Dedifferentiated amniotic fluid mesenchymal stem cell (primary cell): ENCODE data around the gene CLPTM1.
A peak's percentile ranks its signal among the peaks of the same experiment; 100 is the strongest.
"Not testable (repeated sequence)": the region's sequence is repeated elsewhere in the genome, so short reads cannot be mapped to it uniquely, and the experiment has no call there.

Experiments used
- DNase-seq: peaks from one replicate; pipeline ENCODE4 v3.0.0-alpha.2; 2016; ENCODE audit errors: extremely low spot score

The CLPTM1 gene

DNA sequence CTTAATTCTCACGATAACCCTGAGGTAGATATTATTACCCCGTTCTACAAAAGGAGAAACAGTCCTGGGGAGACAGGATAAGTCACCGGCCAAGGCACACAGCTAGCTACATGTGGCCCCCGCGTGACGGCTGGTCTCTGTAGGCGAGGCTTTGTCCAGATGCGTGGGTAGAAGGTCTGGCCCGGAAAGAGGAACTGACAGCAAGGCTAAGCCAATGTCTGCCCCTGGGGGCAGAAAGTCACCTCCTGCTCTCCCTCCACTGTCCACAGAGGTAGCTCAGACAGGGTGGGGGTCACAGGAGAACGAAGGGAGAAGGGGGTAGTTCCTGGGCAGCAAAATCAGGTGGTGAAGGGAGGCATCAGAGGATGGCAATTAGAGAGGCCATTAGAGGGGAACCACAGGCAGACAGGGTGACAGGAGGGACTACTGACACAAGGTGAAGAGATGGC is 11.4 kb upstream of the CLPTM1 start:
- no peak for DNase-seq

DNA sequence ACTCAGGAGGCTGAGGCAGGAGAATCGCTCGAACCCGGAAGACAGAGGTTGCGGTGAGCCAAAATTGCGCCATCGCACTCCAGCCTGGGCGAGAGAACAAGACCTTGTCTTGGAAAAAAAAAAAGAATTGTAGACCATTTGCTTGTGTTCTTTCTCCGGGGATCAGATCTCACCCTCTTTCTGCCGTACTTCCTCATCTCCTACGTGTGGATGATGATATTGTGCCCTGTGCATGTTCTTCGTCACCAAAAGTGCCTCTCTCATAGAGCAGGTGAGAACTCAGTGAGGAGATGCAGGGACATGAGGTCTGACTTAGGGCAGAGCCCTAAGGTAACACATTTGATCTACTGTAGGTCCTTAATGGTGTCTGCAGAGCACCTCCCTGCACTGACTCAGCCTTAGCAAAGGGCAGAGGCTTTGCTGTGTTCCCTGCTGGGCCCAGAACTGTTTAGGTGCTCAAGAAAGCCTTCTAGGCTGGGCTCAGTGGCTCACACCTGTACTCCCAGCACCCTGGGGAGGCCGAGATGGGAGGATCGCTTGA is 8.1 kb upstream of the CLPTM1 start:
- no peak for DNase-seq

DNA sequence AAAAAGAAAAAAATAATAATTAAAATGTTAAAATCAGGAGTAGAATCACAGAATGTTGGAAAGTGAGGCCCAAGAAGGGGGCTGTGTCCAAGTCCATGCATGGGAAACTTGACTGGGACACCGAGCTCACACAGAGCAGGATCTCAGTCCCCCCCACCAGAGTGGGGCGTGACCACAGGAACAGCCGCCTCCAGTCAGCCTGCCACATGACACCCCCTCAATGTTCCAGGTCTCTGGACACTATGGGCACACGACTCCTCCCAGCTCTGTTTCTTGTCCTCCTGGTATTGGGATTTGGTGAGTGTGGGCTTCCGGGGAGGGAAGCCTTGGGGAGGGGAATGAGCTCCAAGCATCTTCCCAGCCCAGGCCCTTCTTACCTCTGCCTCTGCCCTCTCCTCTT is 6.9 kb upstream of the CLPTM1 start:
- no peak for DNase-seq

DNA sequence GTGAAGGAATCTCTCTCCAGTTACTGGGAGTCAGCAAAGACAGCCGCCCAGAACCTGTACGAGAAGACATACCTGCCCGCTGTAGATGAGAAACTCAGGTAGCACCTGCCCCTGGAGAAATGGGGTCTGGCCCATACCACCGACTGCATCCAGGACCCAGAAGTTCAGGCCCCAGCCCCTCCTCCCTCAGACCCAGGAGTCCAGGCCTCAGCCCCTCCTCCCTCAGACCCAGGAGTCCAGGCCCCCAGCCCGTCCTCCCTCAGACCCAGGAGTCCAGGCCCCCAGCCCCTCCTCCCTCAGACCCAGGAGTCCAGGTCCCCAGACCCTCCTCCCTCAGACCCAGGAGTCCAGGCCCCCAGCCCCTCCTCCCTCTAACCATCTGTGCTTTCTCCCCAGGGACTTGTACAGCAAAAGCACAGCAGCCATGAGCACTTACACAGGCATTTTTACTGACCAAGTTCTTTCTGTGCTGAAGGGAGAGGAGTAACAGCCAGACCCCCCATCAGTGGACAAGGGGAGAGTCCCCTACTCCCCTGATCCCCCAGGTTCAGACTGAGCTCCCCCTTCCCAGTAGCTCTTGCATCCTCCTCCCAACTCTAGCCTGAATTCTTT is 6.3 kb upstream of the CLPTM1 start:
- no peak for DNase-seq

DNA sequence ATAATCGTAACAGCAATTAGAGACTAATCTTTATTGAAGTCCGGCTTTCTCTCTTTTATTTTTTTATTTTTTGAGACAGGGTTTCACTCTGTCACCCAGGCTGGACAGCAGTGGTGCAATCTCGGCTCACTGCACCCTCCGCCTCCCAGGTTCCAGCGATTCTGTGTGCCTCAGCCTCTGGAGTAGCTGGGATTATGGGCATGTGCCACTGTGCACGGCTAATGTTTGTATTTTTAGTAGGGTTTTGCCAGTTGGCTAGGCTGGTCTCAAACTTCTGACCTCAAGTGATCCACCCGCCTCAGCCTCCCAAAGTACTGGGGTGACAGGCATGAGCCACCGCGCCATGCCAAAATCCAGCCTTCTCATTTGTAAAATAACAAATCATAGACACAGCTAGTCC is 5.6 kb upstream of the CLPTM1 start:
- DNase-seq = no peak

DNA sequence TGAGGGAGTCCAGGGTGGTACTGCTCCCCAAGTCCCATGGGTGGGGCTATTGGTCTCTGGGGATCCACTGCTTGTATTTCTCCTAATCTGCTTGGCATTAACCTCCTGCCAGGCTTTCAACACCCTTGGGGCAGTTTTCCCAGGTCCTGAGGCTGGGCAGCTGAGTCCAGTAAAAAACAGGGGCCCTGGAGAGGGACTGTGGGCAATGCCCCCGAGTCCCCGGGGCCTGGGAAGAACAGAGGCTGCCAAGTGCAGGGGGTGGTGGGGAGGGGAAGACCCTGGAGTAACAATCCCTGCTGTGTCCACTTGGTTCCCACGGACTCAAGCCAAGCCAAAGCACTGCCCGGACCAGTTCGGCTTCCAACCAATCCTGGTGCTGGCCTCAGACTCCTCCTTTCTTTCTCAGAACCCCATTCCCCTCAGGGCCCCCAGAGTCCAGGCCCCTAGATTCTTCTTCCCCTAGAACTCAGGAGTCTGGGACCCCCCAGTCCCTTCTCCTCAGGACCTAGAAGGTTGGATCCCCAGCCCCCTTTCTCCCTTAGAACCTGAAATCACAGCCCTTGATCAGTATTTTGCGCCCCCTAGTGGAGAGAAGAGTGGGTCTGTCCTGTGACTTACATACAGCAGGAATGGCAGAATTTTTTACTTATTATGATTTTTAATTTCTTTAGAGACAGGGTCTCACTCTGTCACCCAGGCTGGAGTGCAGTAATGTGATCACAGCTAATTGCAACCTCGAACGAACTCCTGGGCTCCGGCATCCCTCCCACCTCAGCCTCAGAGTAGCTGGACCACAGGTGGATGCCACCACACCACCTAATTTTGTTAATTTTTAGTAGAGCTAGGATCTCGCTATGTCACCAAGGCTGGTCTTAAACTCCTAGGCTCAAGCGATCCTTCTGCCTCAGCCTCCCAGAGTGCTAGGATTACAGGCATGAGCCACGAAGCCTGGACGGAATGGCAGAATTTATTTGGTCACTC is 3.7 kb upstream of the CLPTM1 start:
- DNase-seq = peak; percentile 81

DNA sequence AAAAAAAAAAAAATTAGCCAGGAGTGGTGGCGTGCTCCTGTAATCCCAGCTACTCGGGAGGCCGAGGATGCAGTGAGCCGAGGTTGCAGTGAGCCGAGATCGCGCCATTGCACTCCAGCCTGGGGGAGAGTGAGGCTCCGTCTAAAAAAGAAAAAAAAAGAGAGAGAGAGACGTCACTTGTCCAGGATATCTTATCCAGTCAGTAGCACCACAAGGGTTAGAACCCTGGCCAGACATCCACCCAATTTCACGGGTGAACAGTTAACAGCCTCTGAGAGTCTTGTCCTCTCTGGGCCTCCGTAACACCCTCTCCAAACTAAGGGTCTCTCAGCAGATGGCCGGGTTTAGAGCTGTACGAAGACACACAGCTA is 917 bp upstream of the CLPTM1 start:
- no peak for DNase-seq

DNA sequence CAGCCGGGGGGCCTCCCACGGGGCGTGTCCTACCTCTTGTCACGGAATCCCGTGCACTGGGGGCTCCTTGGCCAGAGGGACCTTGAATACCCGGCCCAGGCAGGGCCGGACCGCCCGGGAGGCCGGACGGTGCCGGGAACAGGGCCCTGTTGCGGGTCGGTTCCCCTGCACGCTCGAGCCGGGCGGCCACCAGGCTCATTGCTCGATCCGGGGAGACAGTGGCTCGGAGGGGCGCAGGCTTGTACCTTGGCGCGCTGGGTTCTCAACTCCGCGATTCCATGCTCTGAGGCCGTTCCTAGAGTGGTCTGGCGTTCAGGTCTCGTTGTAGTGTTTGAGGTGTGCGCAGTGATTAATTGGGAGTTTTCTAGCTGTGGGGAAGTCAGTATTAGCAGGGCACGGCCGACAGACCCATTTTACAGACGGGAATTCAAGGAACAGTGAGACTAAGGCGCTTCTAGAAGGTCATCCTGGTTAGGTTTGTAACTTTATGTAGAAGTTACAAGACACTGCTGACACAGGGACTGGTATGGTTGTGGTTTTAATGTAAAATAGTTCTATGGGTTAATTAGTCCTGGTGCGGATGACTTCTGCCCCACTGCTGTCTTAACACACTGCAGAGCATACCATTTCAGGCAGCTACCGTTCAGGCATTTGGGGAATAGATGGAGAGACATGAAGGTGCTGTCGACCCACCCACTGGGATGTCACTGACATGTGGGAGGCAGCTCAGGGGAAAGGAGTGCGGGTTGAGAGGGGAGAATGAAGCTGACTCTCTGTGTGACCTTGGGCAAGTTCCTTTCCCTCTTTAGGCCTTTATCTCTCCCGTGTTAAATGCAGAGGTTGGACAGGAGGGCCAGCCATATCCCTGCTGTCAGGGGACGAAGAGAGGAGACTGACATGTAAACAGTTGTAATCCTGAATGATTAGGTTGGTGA is 592 bp downstream of the CLPTM1 start:
- no peak for DNase-seq

DNA sequence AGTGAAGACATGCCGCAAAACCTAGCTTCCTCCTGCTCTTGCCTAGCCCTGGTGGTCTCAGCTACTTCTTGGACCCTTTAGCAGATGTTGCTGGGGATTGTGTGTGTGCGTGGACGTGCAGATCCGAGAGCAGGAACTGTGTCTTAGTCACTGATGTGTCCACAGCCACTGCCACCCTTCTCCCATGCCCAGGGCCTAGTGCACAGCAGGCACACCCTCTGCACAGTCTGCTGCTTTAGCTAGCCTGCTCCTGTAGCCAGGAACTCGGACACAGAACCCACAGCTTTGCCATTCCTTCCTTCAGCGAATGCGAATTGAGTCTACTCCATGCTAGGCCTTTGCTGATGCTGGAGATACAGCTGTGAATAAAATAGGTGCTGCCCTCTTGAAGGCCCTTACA is 2.3 kb downstream of the CLPTM1 start:
- no peak for DNase-seq

DNA sequence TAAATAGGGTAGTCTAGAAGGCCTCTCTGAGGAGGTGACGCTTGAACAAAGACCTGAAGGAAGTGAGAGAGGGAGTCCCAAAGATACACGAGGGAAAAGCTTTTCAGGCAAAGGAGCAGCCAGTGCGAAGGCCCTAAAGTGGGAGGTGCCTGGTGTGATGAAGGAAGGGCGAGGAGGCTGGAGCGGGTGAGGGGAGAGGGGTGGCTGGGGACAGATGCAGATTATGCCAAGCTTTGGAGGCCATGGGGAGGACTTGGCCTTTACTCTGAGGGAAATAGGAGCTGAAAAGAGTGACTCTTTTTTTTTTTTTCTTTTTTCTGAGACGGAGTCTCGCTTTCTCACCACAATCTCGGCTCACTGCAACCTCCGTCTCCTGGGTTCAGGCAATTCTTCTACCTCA is 2.9 kb downstream of the CLPTM1 start:
- DNase-seq = no peak

DNA sequence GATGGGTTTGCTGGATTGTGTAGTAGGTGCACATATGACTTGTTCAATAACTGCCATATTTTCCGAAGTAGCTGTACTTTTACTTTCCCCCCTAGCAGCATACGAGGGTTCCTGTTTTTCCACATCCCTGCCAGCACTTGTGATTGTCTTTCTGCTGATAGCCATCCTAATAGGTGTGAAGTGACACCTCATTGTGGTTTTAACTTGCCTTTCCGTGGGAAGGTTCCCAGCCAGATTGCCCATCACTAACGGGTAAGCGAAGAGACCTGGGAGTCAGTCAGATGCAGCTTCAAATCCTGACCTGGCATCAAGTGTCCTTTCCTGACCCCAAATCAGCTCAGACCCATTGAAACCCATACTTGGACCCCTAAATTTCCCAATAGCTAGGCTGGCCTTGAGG is 4.5 kb downstream of the CLPTM1 start:
- no peak for DNase-seq

DNA sequence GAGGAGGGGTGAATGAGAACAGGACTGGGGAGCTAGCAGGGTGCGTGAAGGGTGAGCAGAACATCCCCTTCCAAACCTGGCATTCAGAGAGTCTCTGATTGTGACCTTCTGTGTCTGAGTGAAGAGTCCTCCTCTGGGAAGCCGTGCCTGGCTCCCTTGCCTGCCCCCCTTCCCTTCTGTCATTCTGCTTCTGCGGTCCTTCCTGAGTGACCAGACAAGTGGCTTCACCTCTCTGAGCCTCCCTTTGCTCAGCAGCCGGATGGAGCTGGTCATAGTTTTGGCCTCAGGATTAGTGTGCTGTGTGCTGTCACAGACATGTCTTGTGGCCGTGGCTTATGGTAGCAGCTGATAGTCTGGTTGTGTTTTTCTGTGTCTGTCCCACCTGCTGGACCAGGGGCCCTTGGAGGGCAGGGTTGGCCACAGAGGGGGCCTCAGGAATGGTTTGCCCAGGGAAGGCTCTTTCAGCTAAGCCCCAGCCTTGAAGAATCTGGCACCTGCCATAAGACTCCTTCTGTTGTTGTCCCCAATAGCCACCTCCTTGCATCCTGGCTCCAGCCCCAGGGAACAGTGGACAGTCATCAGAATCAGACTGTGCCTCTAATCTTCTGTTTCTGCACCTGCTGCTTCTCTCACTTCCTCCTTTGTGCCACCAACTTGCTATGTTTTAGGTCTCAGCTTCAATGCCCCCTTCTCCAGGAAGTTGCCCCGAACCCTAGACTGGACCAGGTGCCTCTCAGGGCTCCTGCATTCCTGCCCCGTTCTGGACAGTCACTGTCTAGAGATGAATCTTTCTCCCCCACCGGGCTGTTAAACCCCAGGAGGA is 5.9 kb downstream of the CLPTM1 start:
- no peak for DNase-seq

DNA sequence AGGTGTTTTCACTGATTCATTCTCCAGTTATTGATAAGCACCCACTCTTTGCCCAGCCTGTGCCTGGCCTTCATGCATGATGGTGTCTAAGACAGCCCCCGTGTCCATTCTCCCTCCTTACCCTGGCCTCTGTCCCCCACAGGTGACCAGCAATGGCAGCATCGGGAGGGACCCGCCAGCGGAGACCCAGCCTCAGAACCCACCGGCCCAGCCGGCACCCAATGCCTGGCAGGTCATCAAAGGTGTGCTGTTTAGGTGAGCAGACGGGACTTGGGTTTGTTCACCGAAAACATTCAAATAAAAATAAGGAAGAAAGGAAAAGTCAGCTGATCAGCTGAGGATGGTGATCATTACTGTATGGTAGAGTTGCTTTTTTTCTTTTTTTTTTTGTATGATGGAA is 6.6 kb downstream of the CLPTM1 start:
- no peak for DNase-seq

DNA sequence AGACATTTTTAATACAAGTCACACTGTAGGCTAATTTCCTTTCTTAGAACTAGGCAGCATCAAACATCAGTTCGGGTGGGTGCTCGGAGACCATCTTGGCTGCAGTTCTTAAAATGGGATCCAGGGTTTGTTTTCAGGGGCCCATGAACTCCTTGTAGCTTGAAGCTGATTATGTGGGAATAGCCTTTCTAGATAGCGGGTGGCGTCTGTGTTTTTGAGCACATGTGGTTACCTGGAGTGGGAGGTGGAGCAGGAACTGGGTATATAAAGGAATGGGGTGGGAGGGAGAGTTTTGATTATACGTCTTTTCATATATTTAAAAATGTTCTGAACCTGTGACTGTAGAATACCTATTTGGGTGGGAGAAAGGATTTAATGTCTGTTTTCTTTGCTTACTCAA is 12.9 kb downstream of the CLPTM1 start:
- DNase-seq = no peak

DNA sequence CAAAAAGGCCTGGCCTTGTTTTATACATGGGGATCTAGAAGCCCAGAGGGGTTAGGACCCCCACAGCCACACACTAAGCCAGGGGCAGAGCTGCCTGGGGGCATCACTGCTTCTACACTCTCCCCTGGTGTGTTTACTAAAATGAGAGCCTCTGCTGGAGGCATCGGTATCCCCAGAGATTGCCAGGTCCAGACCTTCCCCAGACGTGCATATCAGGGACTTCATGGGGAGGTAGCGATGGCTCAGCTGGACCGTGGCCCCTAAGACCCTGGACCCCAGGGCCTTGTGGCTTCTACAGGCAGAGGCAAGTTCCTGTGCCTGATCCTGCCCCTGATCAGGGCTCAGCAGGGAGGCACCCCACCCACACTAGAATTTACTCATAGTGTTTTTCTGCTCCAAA is 13.5 kb downstream of the CLPTM1 start:
- no peak for DNase-seq

DNA sequence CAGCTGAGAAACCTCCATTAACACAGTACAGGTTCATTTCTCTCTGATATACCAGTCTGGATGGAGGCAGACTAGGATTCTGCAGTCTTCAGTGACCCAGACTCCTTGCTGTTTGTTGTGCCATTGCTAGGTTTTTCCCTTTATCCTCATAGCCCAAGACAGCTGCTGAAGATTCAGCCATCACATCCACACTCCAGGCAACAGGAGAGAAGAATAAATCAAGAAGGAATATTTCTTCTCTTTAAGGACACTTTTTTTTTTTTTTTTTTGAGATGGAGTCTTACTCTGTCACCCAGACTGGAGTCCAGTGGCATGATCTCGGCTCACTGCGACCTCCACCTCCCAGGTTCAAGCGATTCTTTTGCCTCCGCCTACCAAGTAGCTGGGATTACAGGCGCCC is 14.3 kb downstream of the CLPTM1 start:
- DNase-seq = no peak

DNA sequence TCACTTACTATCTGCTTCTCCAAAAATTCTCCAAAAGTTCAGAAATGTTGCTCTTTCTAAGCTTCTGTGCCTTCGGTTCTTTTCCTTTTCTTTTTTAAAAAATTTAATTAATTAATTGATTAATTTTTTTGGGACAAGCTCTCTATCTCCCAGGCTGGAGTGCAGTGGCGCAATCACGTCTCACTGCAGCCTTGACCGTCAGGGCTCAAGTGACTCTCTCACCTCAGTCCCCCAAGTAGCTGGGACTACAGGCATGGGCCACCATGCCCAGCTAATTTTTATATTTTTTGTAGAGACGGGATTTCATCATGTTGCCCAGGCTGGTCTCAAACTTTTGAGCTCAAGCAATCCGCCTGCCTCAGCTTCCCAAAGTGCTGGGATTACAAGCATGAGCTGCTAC is 16.3 kb downstream of the CLPTM1 start:
- not testable (repeated sequence) for DNase-seq

DNA sequence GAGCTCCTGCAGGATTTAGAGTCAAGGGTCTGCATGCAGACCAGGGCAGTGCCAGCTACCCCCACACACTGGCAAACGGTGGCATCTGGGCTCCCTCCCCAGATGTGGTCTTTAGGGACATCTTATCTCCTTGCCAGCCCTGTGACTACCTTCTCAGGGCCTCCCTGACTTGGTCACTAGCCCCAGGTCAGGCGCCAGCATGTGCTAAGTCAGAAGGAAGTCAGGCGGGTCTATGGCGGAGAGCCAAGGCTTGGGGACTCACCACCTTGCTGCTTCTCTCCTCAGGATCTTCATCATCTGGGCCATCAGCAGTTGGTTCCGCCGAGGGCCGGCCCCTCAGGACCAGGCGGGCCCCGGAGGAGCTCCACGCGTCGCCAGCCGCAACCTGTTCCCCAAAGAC is 17.6 kb downstream of the CLPTM1 start:
- no peak for DNase-seq

DNA sequence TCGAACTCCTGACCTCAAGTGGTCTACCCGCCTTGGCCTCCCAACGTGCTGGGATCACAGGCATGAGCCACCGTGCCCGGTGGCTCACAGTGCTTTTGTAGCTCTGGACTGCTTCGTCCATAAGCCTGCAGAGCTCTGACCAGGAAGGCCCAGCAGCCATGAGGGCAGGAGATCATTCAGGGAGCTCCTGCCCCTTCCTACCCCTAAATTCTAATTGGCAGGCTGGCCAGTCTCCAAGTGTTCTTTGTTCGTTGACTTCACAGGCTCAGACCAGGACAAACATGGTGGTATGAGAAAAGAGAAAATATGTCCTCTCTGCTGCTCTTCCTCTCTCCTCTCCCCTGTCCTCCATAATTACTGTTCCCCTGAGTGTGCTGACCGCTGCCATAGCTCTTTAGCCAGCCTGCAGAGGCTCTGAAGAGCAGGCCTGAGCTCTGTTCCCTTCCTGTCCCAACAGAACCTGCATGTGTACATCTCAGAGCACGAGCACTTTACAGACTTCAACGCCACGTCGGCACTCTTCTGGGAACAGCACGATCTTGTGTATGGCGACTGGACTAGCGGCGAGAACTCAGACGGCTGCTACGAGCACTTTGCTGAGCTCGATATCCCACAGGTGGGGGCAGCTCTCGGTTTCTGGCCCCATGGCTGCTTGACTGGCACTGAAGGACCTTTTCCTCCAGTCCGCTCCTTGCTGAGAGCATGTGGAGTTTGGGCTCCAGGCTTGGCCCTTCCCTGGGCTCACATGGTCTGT is 19.0 kb downstream of the CLPTM1 start:
- no peak for DNase-seq

DNA sequence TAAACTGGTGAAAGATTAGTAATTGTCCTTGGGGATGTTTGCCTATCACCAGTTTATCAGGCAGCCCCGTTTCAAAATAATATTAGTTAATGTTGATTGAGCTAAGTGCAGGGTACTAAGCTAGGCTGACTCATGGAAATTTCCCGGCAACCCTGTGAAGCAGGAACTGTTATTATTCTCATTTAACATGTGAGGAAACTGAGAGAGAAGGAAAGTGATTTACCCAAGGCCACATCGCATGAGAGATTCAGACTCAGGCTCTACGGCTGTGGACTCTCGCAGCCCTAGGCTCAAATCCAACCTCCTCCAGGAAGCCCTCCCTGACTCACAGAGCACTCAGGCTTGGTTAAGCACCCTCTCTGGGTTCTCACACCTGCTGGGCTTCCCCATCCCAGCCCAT is 19.7 kb downstream of the CLPTM1 start:
- DNase-seq = no peak
